ENCODE data around the gene MAPT.

MAPT gene

DNA sequence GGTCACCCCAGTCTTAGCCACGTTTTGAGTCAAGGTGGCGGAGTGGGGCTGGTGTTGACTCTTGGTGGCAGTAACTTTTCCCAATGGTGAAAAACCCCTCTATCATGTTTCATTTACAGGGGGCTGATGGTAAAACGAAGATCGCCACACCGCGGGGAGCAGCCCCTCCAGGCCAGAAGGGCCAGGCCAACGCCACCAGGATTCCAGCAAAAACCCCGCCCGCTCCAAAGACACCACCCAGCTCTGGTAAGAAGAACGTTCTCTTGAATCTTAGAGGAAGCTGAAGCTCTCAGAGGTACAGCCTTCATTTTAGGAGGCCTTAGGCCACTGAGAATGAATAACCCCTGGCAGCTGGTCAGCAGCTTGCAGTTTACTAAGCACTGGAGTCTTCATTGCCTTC lies 97.0 kb downstream of the MAPT start:
- H3K4me3 ChIP-seq (ENCODE audit: low read depth, low read length): no peak overlapping the region
- TF ChIP-seq MYC (IDR thresholded peaks at IDR 0.05; ENCODE audit: low read depth, low read length) (no peak), POLR2A (IDR thresholded peaks at IDR 0.05; ENCODE audit: extremely low read depth, insufficient read length) (no peak)
- DNase-seq (ENCODE audit: low read depth): no peak

DNA sequence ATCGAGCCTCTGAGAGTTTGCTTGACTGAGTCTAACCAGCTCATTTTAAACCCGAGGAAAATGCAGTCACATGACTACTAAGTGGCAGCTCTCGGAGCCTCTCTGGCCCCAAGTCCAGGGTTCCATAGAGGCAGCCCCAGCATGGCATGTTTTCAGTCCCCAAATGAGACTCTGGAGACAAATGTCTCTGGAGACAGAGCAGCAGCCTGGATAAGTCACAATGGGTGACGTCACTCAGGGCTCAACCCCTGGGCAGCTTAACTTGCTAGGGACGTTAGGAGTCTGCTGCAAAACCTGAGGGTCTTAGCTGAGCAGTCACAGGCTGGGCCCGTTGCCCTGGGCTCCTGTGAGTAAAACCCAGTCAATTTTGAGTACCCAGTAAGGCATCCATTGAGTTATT lies 97.8 kb downstream of the MAPT start:
- no peak overlapping the region for H3K4me3 ChIP-seq (ENCODE audit: low read depth, low read length)
- no peak for DNase-seq (ENCODE audit: low read depth)
- TF ChIP-seq POLR2A (IDR thresholded peaks at IDR 0.05; ENCODE audit: extremely low read depth, insufficient read length) (no peak), MYC (IDR thresholded peaks at IDR 0.05; ENCODE audit: low read depth, low read length) (no peak)
- TF ChIP-seq, protein P1, sequence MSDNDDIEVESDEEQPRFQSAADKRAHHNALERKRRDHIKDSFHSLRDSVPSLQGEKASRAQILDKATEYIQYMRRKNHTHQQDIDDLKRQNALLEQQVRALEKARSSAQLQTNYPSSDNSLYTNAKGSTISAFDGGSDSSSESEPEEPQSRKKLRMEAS (IDR thresholded peaks at IDR 0.05; ENCODE audit: low read depth, low read length): no peak
- TF ChIP-seq, protein P2, sequence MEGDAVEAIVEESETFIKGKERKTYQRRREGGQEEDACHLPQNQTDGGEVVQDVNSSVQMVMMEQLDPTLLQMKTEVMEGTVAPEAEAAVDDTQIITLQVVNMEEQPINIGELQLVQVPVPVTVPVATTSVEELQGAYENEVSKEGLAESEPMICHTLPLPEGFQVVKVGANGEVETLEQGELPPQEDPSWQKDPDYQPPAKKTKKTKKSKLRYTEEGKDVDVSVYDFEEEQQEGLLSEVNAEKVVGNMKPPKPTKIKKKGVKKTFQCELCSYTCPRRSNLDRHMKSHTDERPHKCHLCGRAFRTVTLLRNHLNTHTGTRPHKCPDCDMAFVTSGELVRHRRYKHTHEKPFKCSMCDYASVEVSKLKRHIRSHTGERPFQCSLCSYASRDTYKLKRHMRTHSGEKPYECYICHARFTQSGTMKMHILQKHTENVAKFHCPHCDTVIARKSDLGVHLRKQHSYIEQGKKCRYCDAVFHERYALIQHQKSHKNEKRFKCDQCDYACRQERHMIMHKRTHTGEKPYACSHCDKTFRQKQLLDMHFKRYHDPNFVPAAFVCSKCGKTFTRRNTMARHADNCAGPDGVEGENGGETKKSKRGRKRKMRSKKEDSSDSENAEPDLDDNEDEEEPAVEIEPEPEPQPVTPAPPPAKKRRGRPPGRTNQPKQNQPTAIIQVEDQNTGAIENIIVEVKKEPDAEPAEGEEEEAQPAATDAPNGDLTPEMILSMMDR (IDR thresholded peaks at IDR 0.05; ENCODE audit: low read depth, low read length): no peak

DNA sequence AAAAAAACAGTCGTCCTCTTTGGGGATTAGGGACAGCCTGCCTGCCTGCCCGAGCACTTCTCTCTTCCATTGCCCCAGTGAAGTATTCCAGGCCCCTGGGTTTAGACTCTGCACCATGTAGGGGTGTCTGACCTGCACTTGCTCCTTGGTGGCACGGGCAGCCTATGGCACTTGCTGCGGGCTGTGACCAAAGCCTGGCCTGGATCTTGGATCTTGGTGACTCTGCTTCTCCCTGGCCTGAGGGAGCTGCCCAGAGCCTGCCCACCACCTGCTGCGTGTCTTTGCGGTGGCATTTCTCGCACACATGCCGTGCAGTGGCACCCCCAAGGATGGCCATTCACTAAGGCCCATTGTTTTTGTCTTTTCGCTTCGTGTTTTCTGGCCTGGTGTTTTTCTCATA lies 98.5 kb downstream of the MAPT start:
- no peak for DNase-seq (ENCODE audit: low read depth)
- no peak for TF ChIP-seq POLR2A (IDR thresholded peaks at IDR 0.05; ENCODE audit: extremely low read depth, insufficient read length)
- TF ChIP-seq, protein P1 (IDR thresholded peaks at IDR 0.05; ENCODE audit: low read depth, low read length): no peak
- no peak for TF ChIP-seq MYC (IDR thresholded peaks at IDR 0.05; ENCODE audit: low read depth, low read length)
- TF ChIP-seq, protein P2 (IDR thresholded peaks at IDR 0.05; ENCODE audit: low read depth, low read length): no peak

DNA sequence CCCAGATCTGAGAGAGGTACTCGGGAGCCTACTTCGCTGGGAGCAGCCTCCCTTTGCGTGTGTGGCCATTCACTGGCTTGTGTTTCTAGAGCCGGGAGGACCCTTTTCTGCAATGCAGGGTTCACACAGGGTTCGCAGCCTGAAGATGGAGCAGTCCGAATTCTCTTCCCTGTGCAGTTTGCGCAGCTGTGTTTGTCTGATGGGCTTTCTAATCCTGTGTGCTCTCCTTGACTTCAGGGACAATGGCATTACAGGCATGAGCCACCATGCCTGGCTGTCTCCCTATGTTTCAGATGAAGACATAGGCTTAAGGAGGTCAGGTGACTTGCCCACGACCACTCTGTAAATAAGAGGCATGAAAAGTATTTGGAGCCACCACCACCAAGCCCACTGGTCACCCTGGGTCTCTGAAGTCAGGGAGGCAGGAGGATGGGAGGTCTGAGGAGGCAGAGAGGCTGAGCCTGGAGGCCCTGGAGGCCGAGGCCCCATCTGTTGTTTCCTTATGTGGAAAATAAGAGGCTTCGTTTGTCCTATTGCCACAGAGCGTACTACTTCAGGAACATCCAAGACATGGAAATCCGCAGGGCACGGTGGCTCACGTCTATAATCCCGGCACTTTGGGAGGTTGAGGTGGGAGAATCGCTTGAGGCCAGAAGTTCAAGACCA lies 99.7 kb downstream of the MAPT start:
- DNase-seq (ENCODE audit: low read depth): no peak

More for the DNA sequence above, 98.5 kb downstream of the MAPT start:
- no peak overlapping the region for H3K4me3 ChIP-seq (ENCODE audit: low read depth, low read length)

DNA sequence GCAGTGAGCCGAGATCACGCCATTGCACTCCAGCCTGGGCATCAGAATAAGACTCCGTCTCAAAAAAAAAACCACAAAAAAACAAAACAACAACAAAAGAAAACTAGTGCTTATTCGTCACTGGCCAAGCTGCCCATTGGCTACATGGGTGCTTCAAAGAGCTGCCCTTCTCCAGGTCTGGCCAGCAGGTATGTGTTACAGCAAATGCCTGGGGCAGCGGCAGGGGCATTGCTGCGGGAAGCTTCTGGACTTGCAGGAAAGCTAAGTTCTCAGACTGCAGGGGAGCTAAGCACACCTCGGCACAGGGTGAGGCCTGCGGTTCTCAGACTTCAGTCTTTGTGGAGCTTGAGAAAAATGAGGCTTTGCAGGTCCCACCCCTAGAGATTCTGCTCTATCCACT lies 100.6 kb downstream of the MAPT start:
- TF ChIP-seq, protein P2 (IDR thresholded peaks at IDR 0.05; ENCODE audit: low read depth, low read length): no peak
- TF ChIP-seq POLR2A (IDR thresholded peaks at IDR 0.05; ENCODE audit: extremely low read depth, insufficient read length) (no peak), MYC (IDR thresholded peaks at IDR 0.05; ENCODE audit: low read depth, low read length) (no peak)
- TF ChIP-seq, protein P1 (IDR thresholded peaks at IDR 0.05; ENCODE audit: low read depth, low read length): no peak
- H3K4me3 ChIP-seq (ENCODE audit: low read depth, low read length): no peak overlapping the region
- DNase-seq (ENCODE audit: low read depth): no peak

More for the DNA sequence above, 99.7 kb downstream of the MAPT start:
- no peak overlapping the region for H3K4me3 ChIP-seq (ENCODE audit: low read depth, low read length)
- TF ChIP-seq, protein P2 (IDR thresholded peaks at IDR 0.05; ENCODE audit: low read depth, low read length): no peak
- TF ChIP-seq POLR2A (IDR thresholded peaks at IDR 0.05; ENCODE audit: extremely low read depth, insufficient read length): no peak
- no peak for TF ChIP-seq MYC (IDR thresholded peaks at IDR 0.05; ENCODE audit: low read depth, low read length)
- TF ChIP-seq, protein P1 (IDR thresholded peaks at IDR 0.05; ENCODE audit: low read depth, low read length): no peak

DNA sequence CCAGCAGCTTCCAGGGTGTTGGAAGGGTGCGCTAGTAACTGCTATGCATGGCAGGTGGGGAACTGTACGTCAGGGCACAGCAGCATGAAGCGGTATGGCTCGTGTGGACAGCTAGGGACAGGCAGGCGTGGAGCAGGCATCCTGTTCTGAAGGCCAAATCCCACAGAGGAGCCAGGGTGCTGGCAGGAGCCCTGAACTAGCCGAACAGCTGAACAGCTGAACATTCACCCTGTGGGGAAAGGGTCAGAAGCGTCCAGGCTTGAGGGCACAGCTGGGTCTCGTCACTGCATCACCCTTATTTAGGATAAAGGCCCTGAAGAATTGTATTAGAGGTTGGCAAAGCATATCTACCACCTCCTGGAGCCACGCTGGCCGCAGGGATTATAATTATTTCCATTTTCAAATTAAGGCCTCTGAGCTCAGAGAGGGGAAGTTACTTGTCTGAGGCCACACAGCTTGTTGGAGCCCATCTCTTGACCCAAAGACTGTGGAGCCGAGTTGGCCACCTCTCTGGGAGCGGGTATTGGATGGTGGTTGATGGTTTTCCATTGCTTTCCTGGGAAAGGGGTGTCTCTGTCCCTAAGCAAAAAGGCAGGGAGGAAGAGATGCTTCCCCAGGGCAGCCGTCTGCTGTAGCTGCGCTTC lies 101.4 kb downstream of the MAPT start:
- no peak for DNase-seq (ENCODE audit: low read depth)
- no peak overlapping the region for H3K4me3 ChIP-seq (ENCODE audit: low read depth, low read length)
- TF ChIP-seq, protein P2 (IDR thresholded peaks at IDR 0.05; ENCODE audit: low read depth, low read length): no peak
- TF ChIP-seq, protein P1 (IDR thresholded peaks at IDR 0.05; ENCODE audit: low read depth, low read length): no peak
- TF ChIP-seq MYC (IDR thresholded peaks at IDR 0.05; ENCODE audit: low read depth, low read length) (no peak), POLR2A (IDR thresholded peaks at IDR 0.05; ENCODE audit: extremely low read depth, insufficient read length) (no peak)

Measured in NB4 (cell line).